ENCODE measurements around the gene ELOVL5. TPM values are rescaled to one million over a fixed set of nuclear protein-coding genes. Genes with fewer than 3 reads are reported as not detected.

Gene ELOVL5
- total RNA-seq, 1 donor from 2014 or later = 109 TPM

GRCh38 chr6:53250176-53251032 is 98.3 kb downstream of the ELOVL5 start:
- DNase-seq (ENCODE audit: extremely low read depth, low read depth, low spot score) = no peak

DNA sequence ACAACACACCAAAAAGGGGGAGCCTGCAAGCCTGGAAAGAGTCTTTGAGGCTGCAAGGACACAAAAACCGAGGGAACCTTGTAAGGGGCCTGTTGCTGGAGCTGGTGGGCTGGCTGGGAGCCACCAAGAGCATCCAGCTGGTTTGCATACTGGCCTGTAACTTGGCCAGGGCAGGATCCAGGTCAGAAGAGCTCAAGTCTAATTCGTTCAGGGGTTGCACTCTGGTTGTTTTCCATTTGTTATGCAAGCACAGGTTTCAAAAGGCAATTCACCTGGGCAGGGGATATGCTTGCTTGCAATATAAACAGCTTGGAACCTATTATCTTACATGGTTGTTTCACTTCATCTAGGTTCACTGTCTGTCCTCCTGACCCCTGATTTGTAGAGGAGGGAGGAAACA is 101.8 kb downstream of the ELOVL5 start:
- DNase-seq (ENCODE audit: extremely low read depth, low read depth, low spot score) = no peak

GRCh38 chr6:53244958-53245357 is 103.8 kb downstream of the ELOVL5 start:
- DNase-seq (ENCODE audit: extremely low read depth, low read depth, low spot score) = no peak

- DNase-seq (ENCODE audit: extremely low read depth, low read depth, low spot score) = no peak
Measured at GRCh38 chr6:53244399-53244931, 104.3 kb downstream of the ELOVL5 start.

DNA sequence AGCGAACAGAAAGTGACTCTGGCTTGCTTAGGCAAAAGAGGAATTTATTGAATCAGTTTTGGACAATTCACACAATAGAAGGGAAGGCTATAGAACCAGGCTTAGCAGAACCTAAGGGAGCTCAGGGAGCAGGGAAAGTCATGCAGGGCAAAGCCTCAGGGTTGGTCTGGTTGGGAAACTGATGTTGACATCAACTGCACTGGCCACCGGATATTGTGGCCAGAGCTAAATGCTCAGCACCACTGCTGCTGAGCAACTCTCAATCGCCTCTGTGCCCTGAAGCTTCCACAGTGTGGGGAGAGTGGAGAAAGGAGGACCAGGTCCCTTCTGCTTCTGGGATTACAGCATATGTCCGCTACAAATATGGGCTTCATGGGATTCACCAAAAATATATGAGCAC is 106.8 kb downstream of the ELOVL5 start:
- no peak for DNase-seq (ENCODE audit: extremely low read depth, low read depth, low spot score)

GRCh38 chr6:53240761-53241160 is 108.0 kb downstream of the ELOVL5 start:
- no peak for DNase-seq (ENCODE audit: extremely low read depth, low read depth, low spot score)

DNA sequence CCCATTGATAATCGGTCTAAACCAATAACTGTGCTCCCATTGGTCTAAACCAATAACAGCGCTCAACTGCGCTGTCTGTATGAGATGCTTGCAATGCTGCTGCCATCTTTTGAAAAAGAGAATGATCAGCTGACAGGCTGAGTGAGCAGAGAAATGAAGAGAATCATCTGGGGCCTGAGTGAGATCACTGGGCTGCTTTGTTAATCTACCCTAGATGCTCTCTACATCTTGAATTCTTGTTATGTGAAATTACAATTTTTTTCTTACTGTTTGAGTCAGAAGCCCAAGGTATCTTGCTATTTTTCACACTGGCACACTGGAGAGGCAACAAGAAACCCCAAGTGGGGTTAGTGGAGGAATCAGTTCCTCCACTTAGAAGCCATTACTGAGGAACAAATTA is 108.6 kb downstream of the ELOVL5 start:
- no peak for DNase-seq (ENCODE audit: extremely low read depth, low read depth, low spot score)

- no peak for DNase-seq (ENCODE audit: extremely low read depth, low read depth, low spot score)
Measured at GRCh38 chr6:53239526-53239925, 109.2 kb downstream of the ELOVL5 start.

GRCh38 chr6:53238311-53238710 is 110.4 kb downstream of the ELOVL5 start:
- DNase-seq (ENCODE audit: extremely low read depth, low read depth, low spot score) = no peak

- no peak for DNase-seq (ENCODE audit: extremely low read depth, low read depth, low spot score)
Measured at GRCh38 chr6:53236241-53236640, 112.5 kb downstream of the ELOVL5 start.

- DNase-seq (ENCODE audit: extremely low read depth, low read depth, low spot score) = no peak
Measured at GRCh38 chr6:53235508-53235907, 113.2 kb downstream of the ELOVL5 start.

GRCh38 chr6:53233309-53233708 is 115.4 kb downstream of the ELOVL5 start:
- DNase-seq (ENCODE audit: extremely low read depth, low read depth, low spot score) = no peak

- no peak for DNase-seq (ENCODE audit: extremely low read depth, low read depth, low spot score)
Measured at GRCh38 chr6:53230775-53231467, 117.8 kb downstream of the ELOVL5 start.

DNA sequence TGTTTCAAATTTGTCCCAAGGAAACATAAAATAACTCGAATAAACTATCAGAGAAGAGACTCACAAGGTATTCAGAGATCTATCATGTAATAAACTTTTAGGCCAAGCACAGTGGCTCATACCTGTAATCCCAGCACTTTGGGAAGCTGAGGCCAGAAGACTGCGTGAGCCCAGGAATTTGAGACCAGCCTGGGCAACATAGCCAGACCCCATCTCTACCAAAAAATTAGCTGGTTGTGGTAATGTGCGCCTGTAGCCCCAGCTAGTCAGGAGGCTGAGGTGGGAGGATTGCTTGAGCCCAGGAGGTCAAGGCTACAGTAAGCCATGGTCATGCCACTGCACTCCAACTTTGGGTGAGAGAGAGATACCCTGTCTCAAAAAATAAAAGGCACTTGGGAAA is 120.9 kb downstream of the ELOVL5 start:
- DNase-seq (ENCODE audit: extremely low read depth, low read depth, low spot score) = no peak

DNA sequence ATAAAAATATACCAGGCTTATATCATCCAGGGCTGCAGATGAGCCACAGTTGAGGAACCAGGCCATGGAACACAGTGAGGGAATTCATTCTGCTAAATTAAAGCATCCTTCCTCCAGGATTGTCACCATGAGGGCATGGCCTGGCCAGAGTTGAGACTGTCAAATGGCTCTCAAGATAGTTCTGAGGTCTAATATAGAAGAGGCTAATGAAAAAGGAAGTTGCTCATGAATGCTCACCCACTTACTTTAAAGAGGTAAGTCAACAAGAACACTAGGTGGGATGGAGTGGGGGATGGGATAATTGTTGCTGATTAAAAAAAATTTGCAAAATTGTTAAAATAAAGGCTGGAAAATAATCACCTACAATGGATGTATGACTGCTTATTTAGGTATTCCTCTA is 128.1 kb downstream of the ELOVL5 start:
- no peak for DNase-seq (ENCODE audit: extremely low read depth, low read depth, low spot score)

Other genes starting within 250 kb of the ELOVL5 start
- not detected in 2 replicates for gene GCM1, start 200.1 kb downstream of the ELOVL5 start, total RNA-seq
- gene GCLC, start 196.2 kb upstream of the ELOVL5 start, total RNA-seq = 12.8 and 20.2 TPM in 2 replicates